Activated gamma-delta T cell treated with anti-CD3 and anti-CD28 coated beads, Interleukin-2, amount 50 U/mL, for 16 hours (primary cell): ENCODE data around the gene TOM1.

Experiments
- DNase-seq: peaks from one replicate; pipeline ENCODE4 v3.0.0-alpha.2; 2020; ENCODE audit warnings: low read depth

TOM1 gene

DNA sequence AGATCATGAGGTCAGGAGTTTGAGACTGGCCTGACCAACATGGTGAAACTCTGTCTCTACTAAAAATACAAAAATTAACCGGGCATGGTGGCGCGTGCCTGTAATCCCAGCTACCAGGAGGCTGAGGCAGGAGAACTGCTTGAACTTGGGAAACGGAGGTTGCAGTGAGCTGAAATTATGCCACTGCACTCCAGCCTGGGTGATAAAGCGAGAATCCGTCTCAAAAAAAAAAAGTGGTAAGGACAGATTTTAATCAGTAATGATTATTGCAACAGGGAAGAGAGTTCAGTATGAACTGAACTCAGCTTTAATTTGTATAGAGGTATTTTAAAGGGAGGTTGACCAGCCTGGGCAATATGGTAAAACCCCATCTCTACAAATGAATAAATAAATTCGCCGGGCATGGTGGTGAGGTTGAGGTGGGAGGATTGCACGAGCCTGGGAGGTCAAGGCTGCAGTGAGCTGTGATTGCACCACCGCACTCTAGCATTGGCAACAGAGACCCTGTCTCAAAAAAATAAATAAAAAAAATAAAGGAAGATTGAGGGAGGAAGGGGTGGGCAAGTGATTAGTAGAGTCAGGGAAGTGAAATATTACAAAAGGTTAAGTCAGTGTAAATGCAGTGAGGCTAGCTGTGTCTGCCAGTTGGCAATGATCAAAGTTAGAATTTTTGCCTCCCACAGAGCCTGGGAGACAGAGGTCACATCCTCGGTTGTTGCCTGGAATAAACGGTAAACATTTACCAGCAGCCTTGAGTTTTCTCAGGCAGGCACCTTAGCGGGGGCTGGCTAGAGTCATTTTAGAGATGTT is 97.6 kb downstream of the TOM1 start:
- no peak for DNase-seq
